Loucy (cell line): ENCODE measurements around the gene EPHB3.

ENCODE experiments used
- H2AFZ ChIP-seq: fragments of 200-600 bp; sonication (generic); 2 replicates; pipeline ENCODE4 v1.6.0; 2016; ENCODE audit warnings: antibody characterized with exemption, mild to moderate bottlenecking, low read length, moderate library complexity
- H3F3A ChIP-seq: fragments of 200-600 bp; 2 replicates; pipeline ENCODE4 v1.6.0; 2016; ENCODE audit warnings: antibody characterized with exemption, low read depth, mild to moderate bottlenecking
- H3K27me3 ChIP-seq: fragments of 200-600 bp; sonication (generic); 2 replicates; pipeline ENCODE4 v1.6.1; 2014; ENCODE audit warnings: low read length, mild to moderate bottlenecking; ENCODE audit not compliant: insufficient read depth, poor library complexity, severe bottlenecking
- H3K36me3 ChIP-seq: fragments of 200-600 bp; sonication (generic); 2 replicates; pipeline ENCODE4 v1.6.1; 2016; ENCODE audit warnings: low read length; ENCODE audit not compliant: insufficient read depth
- H3K4me1 ChIP-seq: fragments of 200-600 bp; sonication (generic); 2 replicates; pipeline ENCODE4 v1.5.1; 2014; ENCODE audit warnings: low read length, mild to moderate bottlenecking; ENCODE audit not compliant: insufficient read depth, poor library complexity, severe bottlenecking
- H3K4me2 ChIP-seq: fragments of 200-600 bp; sonication (generic); 2 replicates; pipeline ENCODE4 v1.6.0; 2014; ENCODE audit warnings: antibody characterized with exemption, low read length, low read depth, mild to moderate bottlenecking; ENCODE audit not compliant: poor library complexity, severe bottlenecking
- H3K4me3 ChIP-seq: fragments of 200-600 bp; sonication (generic); 2 replicates; pipeline ENCODE4 v1.5.1; 2014; ENCODE audit warnings: low read length, mild to moderate bottlenecking, mixed read lengths; ENCODE audit not compliant: poor library complexity, severe bottlenecking
- H3K79me2 ChIP-seq: fragments of 200-600 bp; sonication (generic); 2 replicates; pipeline ENCODE4 v1.6.1; 2014; ENCODE audit warnings: low read length; ENCODE audit not compliant: insufficient read depth
- H3K9ac ChIP-seq: fragments of 200-600 bp; sonication (generic); 2 replicates; pipeline ENCODE4 v1.6.0; 2014; ENCODE audit warnings: mild to moderate bottlenecking, low read depth, low read length, moderate library complexity; ENCODE audit not compliant: poor library complexity, severe bottlenecking
- H3K9me2 ChIP-seq: fragments of 200-600 bp; sonication (generic); replicated peaks from 2 replicates; pipeline ENCODE4 v1.6.1; 2016; ENCODE audit warnings: low read depth, low read length, mixed read lengths
- H3K9me3 ChIP-seq: fragments of 200-600 bp; sonication (generic); 2 replicates; pipeline ENCODE4 v1.6.1; 2014; ENCODE audit warnings: mild to moderate bottlenecking, antibody characterized with exemption, low read length, low read depth; ENCODE audit not compliant: insufficient read depth
- H4K20me1 ChIP-seq: fragments of 200-600 bp; sonication (generic); 2 replicates; pipeline ENCODE4 v1.6.0; 2014; ENCODE audit warnings: antibody characterized with exemption, low read length, mild to moderate bottlenecking; ENCODE audit not compliant: insufficient read depth, poor library complexity, severe bottlenecking
- CTCF ChIP-seq: fragments of 200-600 bp; sonication (generic); conservative IDR thresholded peaks from 2 replicates; pipeline ENCODE4 v1.5.1; 2014; ENCODE audit warnings: mild to moderate bottlenecking, antibody characterized with exemption, low read length
- EZH2phosphoT487 ChIP-seq: fragments of 200-600 bp; IDR thresholded peaks from 2 replicates; pipeline ENCODE4 v1.6.1; 2018; ENCODE audit warnings: antibody characterized with exemption, mild to moderate bottlenecking, moderate library complexity, borderline replicate concordance

EPHB3 gene

GRCh38 chr3:184604039-184604601, 42.5 kb downstream of the EPHB3 start:
- Histone ChIP-seq H3K79me2 (no peaks in the 10 kb centered on the region), H3K4me3 (no peak overlapping the region), H3K36me3 (no peaks in the 10 kb centered on the region), H4K20me1 (no peaks in the 10 kb centered on the region), H3K4me1 (peaks cover 8% of the 10 kb centered on the region), H3K27me3 (peaks cover 9% of the 10 kb centered on the region), H3K9me2 (no peaks in the 10 kb centered on the region), H3K9ac (no peak overlapping the region), H3K9me3 (no peaks in the 10 kb centered on the region), H3F3A (no peaks in the 10 kb centered on the region), H3K4me2 (no peak overlapping the region), H2AFZ (no peak overlapping the region)
- no peak for TF ChIP-seq EZH2phosphoT487
- no peak for TF ChIP-seq CTCF

- Histone ChIP-seq H3K9ac (no peak overlapping the region), H3K27me3 (peaks cover 9% of the 10 kb centered on the region), H3K9me2 (no peaks in the 10 kb centered on the region), H3K4me2 (no peak overlapping the region), H3K79me2 (no peaks in the 10 kb centered on the region), H2AFZ (no peak overlapping the region), H3K4me1 (peaks cover 8% of the 10 kb centered on the region), H3K9me3 (no peaks in the 10 kb centered on the region), H4K20me1 (no peaks in the 10 kb centered on the region), H3K4me3 (no peak overlapping the region), H3K36me3 (no peaks in the 10 kb centered on the region), H3F3A (no peaks in the 10 kb centered on the region)
- no peak for TF ChIP-seq CTCF
- TF ChIP-seq EZH2phosphoT487 = no peak
Observed at GRCh38 chr3:184604615-184605290, 43.2 kb downstream of the EPHB3 start.

- Histone ChIP-seq H3K9me3 (no peaks in the 10 kb centered on the region), H3K4me1 (peaks cover 8% of the 10 kb centered on the region), H3K79me2 (no peaks in the 10 kb centered on the region), H3F3A (no peaks in the 10 kb centered on the region), H3K4me2 (no peak overlapping the region), H4K20me1 (no peaks in the 10 kb centered on the region), H3K9ac (no peak overlapping the region), H3K36me3 (no peaks in the 10 kb centered on the region), H3K27me3 (peaks cover 9% of the 10 kb centered on the region), H3K9me2 (no peaks in the 10 kb centered on the region), H3K4me3 (no peak overlapping the region), H2AFZ (no peak overlapping the region; the same call in 1 of the 2 replicates)
- TF ChIP-seq EZH2phosphoT487 = no peak
- TF ChIP-seq CTCF = no peak
Observed at GRCh38 chr3:184608209-184608608, 46.6 kb downstream of the EPHB3 start.
